Panc1 (cell line): ENCODE data around the gene EFCAB11.

Experiments used
- POLR2AphosphoS5 ChIP-seq: IDR thresholded peaks from 2 replicates; pipeline ENCODE4 v1.6.1; 2012; ENCODE audit warnings: mild to moderate bottlenecking, low read depth, low read length, moderate library complexity
- SIN3A ChIP-seq: IDR thresholded peaks from 2 replicates; pipeline ENCODE4 v1.6.1; 2012; ENCODE audit warnings: low read depth, mild to moderate bottlenecking, low read length, moderate library complexity, borderline replicate concordance; ENCODE audit not compliant: insufficient read depth
- TF ChIP-seq, protein P1 (sequence below): fragments of 450-650 bp; IDR thresholded peaks from 2 replicates; pipeline ENCODE4 v1.5.1; 2017; ENCODE audit warnings: mild to moderate bottlenecking

DNA sequence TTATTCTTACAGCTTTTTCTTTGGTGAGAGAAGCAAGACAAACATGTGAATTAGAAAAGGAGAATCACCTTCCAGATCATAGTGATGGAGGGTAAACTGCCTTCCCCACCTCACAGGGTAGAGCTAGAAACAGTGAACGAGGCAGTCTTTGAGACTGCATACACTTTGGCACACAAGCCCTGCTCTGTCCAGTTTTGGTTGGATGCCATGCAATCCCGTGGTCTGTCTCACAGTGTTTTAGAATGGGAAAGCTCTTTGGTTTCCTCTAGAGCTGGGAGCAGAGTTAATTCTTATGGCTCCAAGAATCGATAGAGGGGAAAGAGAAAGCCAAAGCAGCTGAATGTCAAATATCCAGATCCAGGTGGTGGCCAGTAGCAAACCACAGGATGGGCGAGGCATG, 23.1 kb upstream of the EFCAB11 start:
- TF ChIP-seq, protein P1, sequence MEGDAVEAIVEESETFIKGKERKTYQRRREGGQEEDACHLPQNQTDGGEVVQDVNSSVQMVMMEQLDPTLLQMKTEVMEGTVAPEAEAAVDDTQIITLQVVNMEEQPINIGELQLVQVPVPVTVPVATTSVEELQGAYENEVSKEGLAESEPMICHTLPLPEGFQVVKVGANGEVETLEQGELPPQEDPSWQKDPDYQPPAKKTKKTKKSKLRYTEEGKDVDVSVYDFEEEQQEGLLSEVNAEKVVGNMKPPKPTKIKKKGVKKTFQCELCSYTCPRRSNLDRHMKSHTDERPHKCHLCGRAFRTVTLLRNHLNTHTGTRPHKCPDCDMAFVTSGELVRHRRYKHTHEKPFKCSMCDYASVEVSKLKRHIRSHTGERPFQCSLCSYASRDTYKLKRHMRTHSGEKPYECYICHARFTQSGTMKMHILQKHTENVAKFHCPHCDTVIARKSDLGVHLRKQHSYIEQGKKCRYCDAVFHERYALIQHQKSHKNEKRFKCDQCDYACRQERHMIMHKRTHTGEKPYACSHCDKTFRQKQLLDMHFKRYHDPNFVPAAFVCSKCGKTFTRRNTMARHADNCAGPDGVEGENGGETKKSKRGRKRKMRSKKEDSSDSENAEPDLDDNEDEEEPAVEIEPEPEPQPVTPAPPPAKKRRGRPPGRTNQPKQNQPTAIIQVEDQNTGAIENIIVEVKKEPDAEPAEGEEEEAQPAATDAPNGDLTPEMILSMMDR: no peak
- TF ChIP-seq POLR2AphosphoS5 (no peak), SIN3A (no peak)
